ENCODE measurements around the gene COL8A2.

The COL8A2 gene

GRCh38 chr1:36053978-36054377 is 71.0 kb downstream of the COL8A2 start:
- no peak for DNase-seq (ENCODE audit: low spot score)

GRCh38 chr1:36051821-36052220 is 73.2 kb downstream of the COL8A2 start:
- DNase-seq (ENCODE audit: low spot score): no peak

All from HuH-7 (cell line).